ENCODE measurements around the gene RBM39. TPM values are rescaled to one million over a fixed set of nuclear protein-coding genes. Genes with fewer than 3 reads are reported as not detected.

RBM39 gene
- total RNA-seq, 1 experiment from 2014 or later, result 347 TPM

GRCh38 chr20:35721621-35722020 is 20.4 kb downstream of the RBM39 start:
- H3K27ac Mint-ChIP-seq, result peak overlapping the region in 1 of 3 experiments; percentile 58; a peak in 1 of 7 replicates
- H2BK12ac ChIP-seq (ENCODE audit: insufficient read length, low read depth, low read length), result no peak overlapping the region

More at GRCh38 chr20:35721621-35722020, 20.4 kb downstream of the RBM39 start:
- TF ChIP-seq, protein P1, sequence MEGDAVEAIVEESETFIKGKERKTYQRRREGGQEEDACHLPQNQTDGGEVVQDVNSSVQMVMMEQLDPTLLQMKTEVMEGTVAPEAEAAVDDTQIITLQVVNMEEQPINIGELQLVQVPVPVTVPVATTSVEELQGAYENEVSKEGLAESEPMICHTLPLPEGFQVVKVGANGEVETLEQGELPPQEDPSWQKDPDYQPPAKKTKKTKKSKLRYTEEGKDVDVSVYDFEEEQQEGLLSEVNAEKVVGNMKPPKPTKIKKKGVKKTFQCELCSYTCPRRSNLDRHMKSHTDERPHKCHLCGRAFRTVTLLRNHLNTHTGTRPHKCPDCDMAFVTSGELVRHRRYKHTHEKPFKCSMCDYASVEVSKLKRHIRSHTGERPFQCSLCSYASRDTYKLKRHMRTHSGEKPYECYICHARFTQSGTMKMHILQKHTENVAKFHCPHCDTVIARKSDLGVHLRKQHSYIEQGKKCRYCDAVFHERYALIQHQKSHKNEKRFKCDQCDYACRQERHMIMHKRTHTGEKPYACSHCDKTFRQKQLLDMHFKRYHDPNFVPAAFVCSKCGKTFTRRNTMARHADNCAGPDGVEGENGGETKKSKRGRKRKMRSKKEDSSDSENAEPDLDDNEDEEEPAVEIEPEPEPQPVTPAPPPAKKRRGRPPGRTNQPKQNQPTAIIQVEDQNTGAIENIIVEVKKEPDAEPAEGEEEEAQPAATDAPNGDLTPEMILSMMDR (conservative IDR thresholded peaks at IDR 0.05), result no peak
- Mint-ChIP-seq H3K27me3 (ENCODE audit: low read depth) (no peaks in the 10 kb centered on the region), H3K4me3 (no peak overlapping the region), H3K9me3 (no peaks in the 10 kb centered on the region), H3K36me3 (ENCODE audit: insufficient read depth in 1 of 3, low read depth in 3 of 3) (peaks cover 60 to 97% (median 96%) of the 10 kb centered on the region in 3 experiments), H3K4me1 (no peaks in the 10 kb centered on the region)
- no peak overlapping the region for H2BK5ac ChIP-seq (ENCODE audit: insufficient read length, low read length)
- peaks cover 2% of the 10 kb centered on the region; the same call in 1 of the 2 replicates for H3K79me2 ChIP-seq (ENCODE audit: insufficient read depth, low read length)
- H3K56ac ChIP-seq (ENCODE audit: insufficient read length, low read depth, low read length), result no peak overlapping the region
- H4K8ac ChIP-seq (replicated peaks; ENCODE audit: insufficient read length, low read depth, low read length), result no peak overlapping the region
- no peaks in the 10 kb centered on the region for H3K27me3 ChIP-seq (ENCODE audit: insufficient read depth, low read length)
- H2BK20ac ChIP-seq (ENCODE audit: low read depth, low read length, poor library complexity, severe bottlenecking), result no peak overlapping the region
- H3T11ph ChIP-seq (ENCODE audit: low read length), result no peak overlapping the region
- H3K4me2 ChIP-seq (ENCODE audit: insufficient read depth, insufficient read length, low read length), result no peak overlapping the region
- no peaks in the 10 kb centered on the region for H4K20me1 ChIP-seq (ENCODE audit: control insufficient read depth, insufficient read depth, insufficient read length)
- H3K27ac ChIP-seq (ENCODE audit: insufficient read length, low read depth, low read length), result no peak overlapping the region
- peaks cover 2% of the 10 kb centered on the region for H3K79me1 ChIP-seq (ENCODE audit: insufficient read depth, low read depth, low read length, poor library complexity, severe bottlenecking)
- no peak overlapping the region for H4K5ac ChIP-seq (ENCODE audit: insufficient read length, low read depth, low read length)
- H2AFZ ChIP-seq (ENCODE audit: low read length), result no peak overlapping the region
- no CpG with 5 or more reads among the region's 3 CpGs for WGBS (ENCODE audit: extremely low coverage, insufficient read length, low lambda C conversion rate)
- no peak overlapping the region for H3K18ac ChIP-seq (ENCODE audit: insufficient read length, low read depth, low read length)
- H3K9ac ChIP-seq (ENCODE audit: extremely low read depth, insufficient read length, low read length), result no peak overlapping the region
- H3K23ac ChIP-seq (ENCODE audit: insufficient read length, low read depth, low read length), result no peak overlapping the region
- no peak for DNase-seq
- H3K9me3 ChIP-seq (ENCODE audit: control insufficient read depth, low read depth, low read length), result no peaks in the 10 kb centered on the region
- no peak overlapping the region for H2BK15ac ChIP-seq (ENCODE audit: low read depth, low read length)
- H3K4me1 ChIP-seq (ENCODE audit: insufficient read depth, low read length), result no peaks in the 10 kb centered on the region
- no peak overlapping the region for H2AK5ac ChIP-seq (ENCODE audit: insufficient read length, low read length)
- H3K14ac ChIP-seq (ENCODE audit: insufficient read depth, low read length), result no peak overlapping the region
- H4K91ac ChIP-seq (ENCODE audit: insufficient read length, low read depth, low read length), result no peak overlapping the region
- H2BK120ac ChIP-seq (ENCODE audit: low read depth, low read length, poor library complexity, severe bottlenecking), result no peak overlapping the region
- no peak overlapping the region for H3K4ac ChIP-seq (ENCODE audit: low read depth, low read length)
- no peaks in the 10 kb centered on the region for H3K23me2 ChIP-seq (ENCODE audit: insufficient read length, low read depth, low read length, poor library complexity, severe bottlenecking)

All from H9 (cell line).